Mucosa of descending colon (tissue), 3 donors: ENCODE results near the gene LCLAT1. TPM values are rescaled to one million over a fixed set of nuclear protein-coding genes. Genes with fewer than 3 reads are reported as not detected.

ENCODE experiments used
- ATAC-seq: fragments of 200-7000 bp; cut with Tn5 transposase; one replicate; pipeline ENCODE4 v1.9.1; 2020; ENCODE audit warnings: mild to moderate bottlenecking, moderate library complexity
- DNase-seq, 3 donors: peaks; one replicate each; pipeline ENCODE4 v3.0.0-alpha.2; 2020
- H3K36me3 ChIP-seq: fragments of 200-600 bp; one replicate; pipeline ENCODE4 v1.8.0; 2021; ENCODE audit warnings: low read depth, mild to moderate bottlenecking
- H3K4me1 ChIP-seq: fragments of 200-600 bp; one replicate; pipeline ENCODE4 v1.8.0; 2021; ENCODE audit warnings: low read depth, mild to moderate bottlenecking
- H3K4me3 ChIP-seq: fragments of 200-600 bp; one replicate; pipeline ENCODE4 v1.8.0; 2021; ENCODE audit warnings: mild to moderate bottlenecking
- H3K9me3 ChIP-seq: fragments of 200-600 bp; one replicate; pipeline ENCODE4 v1.8.0; 2021; ENCODE audit warnings: mild to moderate bottlenecking
- intact Hi-C, 2 donors: fragments of 100-400 bp; cut with DNase I in 1 of 2; cut with micrococcal nuclease in 1 of 2; formaldehyde crosslinking; loops; one replicate each; pipeline versions ENCODE4 v1.11.0 to v1.11.1; 2022; cut with DNase I, micrococcal nuclease
- total RNA-seq, 3 donors: library from RNA; stranded (reverse); fragmentation: NEBNext Ultra II Directional in 2 of 3; extraction: Animal tissue kit (Norgen Biotek cat#: 25700) in 2 of 3; gene quantifications; one replicate each; pipeline versions ENCODE4 v1.2.1 to v1.2.4, GENCODE V29; 2021 to 2023
- TF ChIP-seq, protein P1 (sequence below): fragments of 200-600 bp; IDR thresholded peaks from one replicate; pipeline ENCODE4 v1.8.0; 2022; ENCODE audit warnings: antibody characterized with exemption, mild to moderate bottlenecking
- donor health status: DM: no; HTN: no; CAD: no; lungs with moderate emphysema.
- donor health status: DM: no; HTN: no; CAD: no.
- donor health status: DM: no; HTN: yes; CAD: no.

The LCLAT1 gene
- total RNA-seq, 3 donors from 2014 or later, result 18.1 to 27.1 (median 22.2) TPM

DNA sequence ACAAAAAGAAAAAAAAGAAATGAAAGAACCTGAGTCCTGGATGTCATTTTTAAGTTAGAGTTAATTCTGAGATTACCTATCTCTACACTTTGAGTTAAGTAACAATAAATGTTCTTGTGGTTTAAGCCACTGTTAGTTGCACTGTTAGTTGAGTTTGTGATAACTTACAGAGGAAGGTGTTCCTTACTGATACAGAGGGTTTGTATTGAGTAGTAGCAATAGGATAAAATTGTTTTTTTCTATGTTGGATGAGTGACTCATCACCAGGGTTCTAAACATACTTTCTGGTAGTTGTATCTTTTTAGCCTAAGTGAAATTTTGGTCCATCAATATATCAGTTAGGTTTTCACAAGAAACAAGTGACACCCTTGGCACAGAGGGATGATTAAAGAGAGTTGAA lies 4.0 kb upstream of the LCLAT1 start:
- TF ChIP-seq, protein P1, sequence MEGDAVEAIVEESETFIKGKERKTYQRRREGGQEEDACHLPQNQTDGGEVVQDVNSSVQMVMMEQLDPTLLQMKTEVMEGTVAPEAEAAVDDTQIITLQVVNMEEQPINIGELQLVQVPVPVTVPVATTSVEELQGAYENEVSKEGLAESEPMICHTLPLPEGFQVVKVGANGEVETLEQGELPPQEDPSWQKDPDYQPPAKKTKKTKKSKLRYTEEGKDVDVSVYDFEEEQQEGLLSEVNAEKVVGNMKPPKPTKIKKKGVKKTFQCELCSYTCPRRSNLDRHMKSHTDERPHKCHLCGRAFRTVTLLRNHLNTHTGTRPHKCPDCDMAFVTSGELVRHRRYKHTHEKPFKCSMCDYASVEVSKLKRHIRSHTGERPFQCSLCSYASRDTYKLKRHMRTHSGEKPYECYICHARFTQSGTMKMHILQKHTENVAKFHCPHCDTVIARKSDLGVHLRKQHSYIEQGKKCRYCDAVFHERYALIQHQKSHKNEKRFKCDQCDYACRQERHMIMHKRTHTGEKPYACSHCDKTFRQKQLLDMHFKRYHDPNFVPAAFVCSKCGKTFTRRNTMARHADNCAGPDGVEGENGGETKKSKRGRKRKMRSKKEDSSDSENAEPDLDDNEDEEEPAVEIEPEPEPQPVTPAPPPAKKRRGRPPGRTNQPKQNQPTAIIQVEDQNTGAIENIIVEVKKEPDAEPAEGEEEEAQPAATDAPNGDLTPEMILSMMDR, result no peak
- H3K36me3 ChIP-seq, result no peaks in the 10 kb centered on the region
- no peaks in the 10 kb centered on the region for H3K9me3 ChIP-seq
- no peak for DNase-seq
- H3K4me1 ChIP-seq, result no peaks in the 10 kb centered on the region
- H3K4me3 ChIP-seq, result no peak overlapping the region
- intact Hi-C loops, result no loop called here
- ATAC-seq, result no peak

GRCh38 chr2:30444273-30444672 lies 2.8 kb upstream of the LCLAT1 start:
- ATAC-seq (no peak), DNase-seq (peak in 1 of 3 donors; percentile 25)
- no peaks in the 10 kb centered on the region for H3K9me3 ChIP-seq
- TF ChIP-seq, protein P1, result no peak
- no peak overlapping the region for H3K4me3 ChIP-seq
- intact Hi-C loops, result no loop called here
- H3K4me1 ChIP-seq, result no peaks in the 10 kb centered on the region
- no peaks in the 10 kb centered on the region for H3K36me3 ChIP-seq

- intact Hi-C loops, result no loop called here
- Histone ChIP-seq H3K4me1 (no peaks in the 10 kb centered on the region), H3K36me3 (no peaks in the 10 kb centered on the region), H3K4me3 (no peak overlapping the region), H3K9me3 (no peaks in the 10 kb centered on the region)
- TF ChIP-seq, protein P1, result no peak
- no peak for ATAC-seq
- no peak for DNase-seq
These were observed 1.7 kb upstream of the LCLAT1 start for GRCh38 chr2:30445266-30445821.

GRCh38 chr2:30446602-30447148 lies 371 bp upstream of the LCLAT1 start:
- H3K4me1 ChIP-seq, result no peaks in the 10 kb centered on the region
- H3K36me3 ChIP-seq, result no peaks in the 10 kb centered on the region
- DNase-seq (no peak), ATAC-seq (no peak)
- no peaks in the 10 kb centered on the region for H3K9me3 ChIP-seq
- intact Hi-C loops, result no loop called here
- TF ChIP-seq, protein P1, result no peak
- peak overlapping the region; percentile 67 for H3K4me3 ChIP-seq

GRCh38 chr2:30448308-30448707 lies 1.3 kb downstream of the LCLAT1 start:
- DNase-seq (no peak), ATAC-seq (no peak)
- TF ChIP-seq, protein P1, result no peak
- H3K9me3 ChIP-seq, result no peaks in the 10 kb centered on the region
- H3K4me3 ChIP-seq, result no peak overlapping the region
- no peaks in the 10 kb centered on the region for H3K4me1 ChIP-seq
- no peaks in the 10 kb centered on the region for H3K36me3 ChIP-seq
- intact Hi-C loops, result no loop called here
